ENCODE data around the gene SLC9A9.

The SLC9A9 gene

DNA sequence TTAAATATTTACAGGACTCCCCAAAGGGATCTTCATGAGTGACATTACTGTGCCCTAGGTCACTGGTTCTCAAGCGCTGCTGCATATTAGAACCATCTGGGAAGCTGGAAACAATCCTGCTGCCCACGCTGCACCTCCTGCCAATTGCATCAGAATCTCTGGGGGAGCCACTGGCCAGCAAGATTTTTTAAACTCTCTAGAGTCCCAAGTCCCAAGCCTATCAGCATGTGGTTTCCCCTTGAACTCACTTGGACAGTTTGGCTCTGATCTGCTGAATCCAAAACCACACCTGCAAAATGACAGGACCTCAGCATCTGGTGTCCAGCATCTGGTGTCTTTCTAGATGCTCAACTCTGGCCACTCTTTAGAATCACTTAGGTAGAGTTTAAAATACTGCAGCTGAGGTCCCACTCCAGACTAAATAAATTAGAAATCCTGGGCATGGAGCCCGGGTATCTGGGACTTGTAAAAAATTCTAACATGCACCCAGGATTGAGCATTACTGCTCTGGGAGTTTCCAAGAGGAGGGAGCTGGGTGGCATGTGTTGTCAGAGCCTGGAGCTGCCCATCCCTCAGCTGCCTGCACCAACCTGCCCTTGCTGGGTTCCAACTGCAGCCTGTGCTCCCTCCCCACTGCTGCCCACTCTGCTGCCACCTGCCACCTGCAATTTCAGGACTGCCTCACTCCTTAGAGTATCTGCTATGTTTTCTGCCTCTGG lies 311.3 kb downstream of the SLC9A9 start:
- peak; percentile 56 for DNase-seq
- Histone ChIP-seq H3K27me3 (replicated peaks) (no peaks in the 10 kb centered on the region), H3K4me3 (ENCODE audit: low read depth, low read length) (no peak overlapping the region), H3K27ac (no peak overlapping the region), H3K36me3 (replicated peaks) (no peaks in the 10 kb centered on the region)
- no peak for TF ChIP-seq CTCF (IDR thresholded peaks at IDR 0.05; ENCODE audit: low read depth, low read length, missing control alignments)
- in situ Hi-C loops (cut with HindIII; ENCODE audit: low pct_ligation_motif_present, low sequenced_read_pairs), result no loop called here

DNA sequence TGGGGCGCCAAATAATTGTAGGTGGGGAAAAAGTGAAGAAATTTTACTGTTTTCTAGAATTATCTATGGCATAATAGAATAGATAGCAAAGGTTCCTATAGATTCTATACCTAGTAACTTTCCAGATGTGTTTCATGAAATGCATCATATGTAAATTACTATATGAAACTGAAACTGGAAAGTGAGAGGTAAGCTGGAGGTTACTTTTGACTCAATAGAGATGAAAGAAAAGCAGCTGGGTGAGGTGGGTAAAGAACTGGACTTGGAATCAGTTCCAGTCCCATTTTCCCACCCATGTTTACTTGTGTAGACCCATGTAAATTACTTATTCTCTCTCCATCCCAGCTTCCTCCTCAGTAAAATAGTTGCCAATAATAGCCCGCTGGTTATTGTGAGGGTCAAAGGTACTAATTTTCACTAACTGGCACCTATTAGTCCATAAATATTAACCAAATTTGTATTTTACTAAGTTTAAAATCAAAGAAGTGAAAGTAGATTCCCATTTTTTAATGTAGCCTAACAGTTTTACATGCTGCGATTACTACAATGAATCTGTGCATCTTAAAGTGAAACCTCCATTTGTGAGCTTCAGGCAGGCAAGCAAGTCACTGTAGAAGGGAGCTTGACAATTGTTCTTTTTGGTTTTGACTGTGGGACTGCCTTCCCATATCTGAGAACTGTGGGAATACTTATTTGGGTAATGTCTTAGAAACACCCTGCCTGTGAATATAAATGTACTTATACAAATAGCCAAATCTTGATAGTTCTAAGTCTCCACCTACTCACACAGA lies 312.1 kb downstream of the SLC9A9 start:
- no peak for TF ChIP-seq CTCF (IDR thresholded peaks at IDR 0.05; ENCODE audit: low read depth, low read length, missing control alignments)
- no peaks in the 10 kb centered on the region for H3K36me3 ChIP-seq (replicated peaks)
- H3K27me3 ChIP-seq (replicated peaks), result no peaks in the 10 kb centered on the region
- H3K27ac ChIP-seq, result peak overlapping the region; percentile 1
- DNase-seq, result no peak
- in situ Hi-C loops (cut with HindIII; ENCODE audit: low pct_ligation_motif_present, low sequenced_read_pairs), result no loop called here
- no peak overlapping the region for H3K4me3 ChIP-seq (ENCODE audit: low read depth, low read length)

GRCh38 chr3:143533391-143533790 lies 314.9 kb downstream of the SLC9A9 start:
- Histone ChIP-seq H3K36me3 (replicated peaks) (no peaks in the 10 kb centered on the region), H3K27ac (no peak overlapping the region), H3K4me3 (ENCODE audit: low read depth, low read length) (no peak overlapping the region), H3K27me3 (replicated peaks) (no peaks in the 10 kb centered on the region)
- no peak for TF ChIP-seq CTCF (IDR thresholded peaks at IDR 0.05; ENCODE audit: low read depth, low read length, missing control alignments)
- no peak for DNase-seq
- in situ Hi-C loops (cut with HindIII; ENCODE audit: low pct_ligation_motif_present, low sequenced_read_pairs), result no loop called here

DNA sequence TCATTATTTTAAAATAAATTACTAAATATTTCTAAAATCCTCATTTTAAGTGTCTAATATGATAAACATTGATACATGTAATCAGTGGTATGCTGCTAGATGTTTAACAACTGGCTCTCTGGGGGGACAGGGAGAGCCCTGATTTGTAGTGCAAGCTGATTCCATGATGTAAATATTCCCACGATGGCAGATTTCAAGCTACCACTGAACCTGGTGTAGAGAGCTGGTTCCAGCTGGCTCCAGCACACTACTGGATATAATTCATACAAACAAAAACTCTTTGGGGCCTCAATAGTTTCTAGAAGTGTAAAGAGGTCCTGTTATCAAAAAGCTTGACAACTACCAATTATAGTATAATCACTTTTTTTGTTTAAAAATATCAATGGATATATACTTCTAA lies 316.2 kb downstream of the SLC9A9 start:
- in situ Hi-C loops (cut with HindIII; ENCODE audit: low pct_ligation_motif_present, low sequenced_read_pairs), result no loop called here
- H3K36me3 ChIP-seq (replicated peaks), result no peaks in the 10 kb centered on the region
- H3K4me3 ChIP-seq (ENCODE audit: low read depth, low read length), result no peak overlapping the region
- no peak for DNase-seq
- no peak for TF ChIP-seq CTCF (IDR thresholded peaks at IDR 0.05; ENCODE audit: low read depth, low read length, missing control alignments)
- no peak overlapping the region for H3K27ac ChIP-seq
- H3K27me3 ChIP-seq (replicated peaks), result no peaks in the 10 kb centered on the region

GRCh38 chr3:143531101-143531500 lies 317.2 kb downstream of the SLC9A9 start:
- Histone ChIP-seq H3K27ac (no peak overlapping the region), H3K27me3 (replicated peaks) (no peaks in the 10 kb centered on the region), H3K36me3 (replicated peaks) (no peaks in the 10 kb centered on the region), H3K4me3 (ENCODE audit: low read depth, low read length) (no peak overlapping the region)
- DNase-seq, result no peak
- TF ChIP-seq CTCF (IDR thresholded peaks at IDR 0.05; ENCODE audit: low read depth, low read length, missing control alignments), result no peak
- in situ Hi-C loops (cut with HindIII; ENCODE audit: low pct_ligation_motif_present, low sequenced_read_pairs), result no loop called here
